GM12801 (cell line): ENCODE data around the gene RMND5B.

ENCODE experiments used
- TF ChIP-seq, protein P1 (sequence below): IDR thresholded peaks from one replicate; pipeline ENCODE4 v1.5.1; 2011; ENCODE audit warnings: control low read depth; ENCODE audit not compliant: insufficient read length; ENCODE audit errors: extremely low read depth

Gene RMND5B

GRCh38 chr5:178120607-178121357, 10.0 kb upstream of the RMND5B start:
- TF ChIP-seq, protein P1, sequence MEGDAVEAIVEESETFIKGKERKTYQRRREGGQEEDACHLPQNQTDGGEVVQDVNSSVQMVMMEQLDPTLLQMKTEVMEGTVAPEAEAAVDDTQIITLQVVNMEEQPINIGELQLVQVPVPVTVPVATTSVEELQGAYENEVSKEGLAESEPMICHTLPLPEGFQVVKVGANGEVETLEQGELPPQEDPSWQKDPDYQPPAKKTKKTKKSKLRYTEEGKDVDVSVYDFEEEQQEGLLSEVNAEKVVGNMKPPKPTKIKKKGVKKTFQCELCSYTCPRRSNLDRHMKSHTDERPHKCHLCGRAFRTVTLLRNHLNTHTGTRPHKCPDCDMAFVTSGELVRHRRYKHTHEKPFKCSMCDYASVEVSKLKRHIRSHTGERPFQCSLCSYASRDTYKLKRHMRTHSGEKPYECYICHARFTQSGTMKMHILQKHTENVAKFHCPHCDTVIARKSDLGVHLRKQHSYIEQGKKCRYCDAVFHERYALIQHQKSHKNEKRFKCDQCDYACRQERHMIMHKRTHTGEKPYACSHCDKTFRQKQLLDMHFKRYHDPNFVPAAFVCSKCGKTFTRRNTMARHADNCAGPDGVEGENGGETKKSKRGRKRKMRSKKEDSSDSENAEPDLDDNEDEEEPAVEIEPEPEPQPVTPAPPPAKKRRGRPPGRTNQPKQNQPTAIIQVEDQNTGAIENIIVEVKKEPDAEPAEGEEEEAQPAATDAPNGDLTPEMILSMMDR: peak; percentile 62

GRCh38 chr5:178121391-178122276, 9.2 kb upstream of the RMND5B start:
- TF ChIP-seq, protein P1: no peak

DNA sequence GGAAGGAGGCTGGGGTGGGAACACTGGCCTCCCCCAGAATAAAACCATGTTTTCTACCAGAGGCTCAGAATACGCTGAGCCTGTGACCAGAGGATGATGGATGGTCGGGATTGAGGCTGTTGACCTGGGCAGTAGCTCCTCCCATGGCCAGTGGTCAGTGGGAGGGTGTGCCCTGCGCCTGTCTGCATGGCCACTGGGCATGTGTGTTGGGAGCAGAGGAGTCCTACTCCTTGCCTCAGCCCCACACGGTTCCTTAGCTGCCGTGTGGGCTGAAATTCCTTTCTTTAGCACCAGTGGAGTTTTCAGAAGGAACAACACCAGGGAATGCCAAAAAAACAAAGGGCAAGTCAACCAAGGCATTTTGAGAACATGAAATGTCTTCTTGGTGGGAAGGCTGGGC, 8.5 kb upstream of the RMND5B start:
- TF ChIP-seq, protein P1: no peak

DNA sequence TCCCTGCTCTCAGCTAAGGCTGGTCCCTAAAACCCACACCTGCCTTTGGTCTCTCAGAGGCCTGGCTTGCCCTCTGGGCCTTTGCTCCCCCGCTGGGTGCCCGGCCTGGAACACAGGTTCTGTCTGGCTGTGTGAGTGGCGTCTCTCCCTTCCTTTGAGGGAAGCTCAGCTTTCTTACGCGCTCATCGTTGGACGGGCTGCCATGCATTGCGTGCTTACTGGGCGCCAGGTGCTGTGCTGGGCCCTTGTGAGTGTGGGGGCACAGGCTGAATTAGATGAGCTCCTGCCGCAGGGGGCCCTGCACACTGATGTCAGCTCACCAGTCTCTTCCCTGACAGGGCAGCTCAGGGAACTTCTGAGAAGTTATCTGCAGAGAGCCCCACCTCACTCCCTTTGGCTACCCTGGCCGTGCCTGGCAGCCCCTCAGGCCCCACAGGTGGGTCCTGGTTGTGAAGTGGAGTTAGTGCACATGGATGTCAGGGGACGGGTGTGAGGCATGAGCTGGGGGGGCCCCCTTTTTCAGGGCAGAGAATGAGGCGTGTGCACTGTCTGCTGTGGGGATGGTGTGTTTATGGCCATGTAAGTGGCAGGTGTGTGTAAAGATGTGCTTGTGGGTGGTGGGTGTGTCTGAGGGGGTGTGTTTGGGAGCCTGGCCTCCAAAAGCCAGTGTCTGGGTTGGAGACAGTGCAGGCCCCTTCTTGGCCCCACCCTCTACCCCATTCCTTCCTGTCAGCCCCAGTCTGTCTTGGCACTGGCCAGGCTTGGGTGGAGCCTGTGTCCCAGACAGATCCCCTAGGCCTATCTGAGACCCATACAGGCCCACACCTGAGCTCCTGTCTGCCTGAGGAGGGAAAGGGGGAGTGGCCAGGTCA, 7.5 kb upstream of the RMND5B start:
- TF ChIP-seq, protein P1: no peak

DNA sequence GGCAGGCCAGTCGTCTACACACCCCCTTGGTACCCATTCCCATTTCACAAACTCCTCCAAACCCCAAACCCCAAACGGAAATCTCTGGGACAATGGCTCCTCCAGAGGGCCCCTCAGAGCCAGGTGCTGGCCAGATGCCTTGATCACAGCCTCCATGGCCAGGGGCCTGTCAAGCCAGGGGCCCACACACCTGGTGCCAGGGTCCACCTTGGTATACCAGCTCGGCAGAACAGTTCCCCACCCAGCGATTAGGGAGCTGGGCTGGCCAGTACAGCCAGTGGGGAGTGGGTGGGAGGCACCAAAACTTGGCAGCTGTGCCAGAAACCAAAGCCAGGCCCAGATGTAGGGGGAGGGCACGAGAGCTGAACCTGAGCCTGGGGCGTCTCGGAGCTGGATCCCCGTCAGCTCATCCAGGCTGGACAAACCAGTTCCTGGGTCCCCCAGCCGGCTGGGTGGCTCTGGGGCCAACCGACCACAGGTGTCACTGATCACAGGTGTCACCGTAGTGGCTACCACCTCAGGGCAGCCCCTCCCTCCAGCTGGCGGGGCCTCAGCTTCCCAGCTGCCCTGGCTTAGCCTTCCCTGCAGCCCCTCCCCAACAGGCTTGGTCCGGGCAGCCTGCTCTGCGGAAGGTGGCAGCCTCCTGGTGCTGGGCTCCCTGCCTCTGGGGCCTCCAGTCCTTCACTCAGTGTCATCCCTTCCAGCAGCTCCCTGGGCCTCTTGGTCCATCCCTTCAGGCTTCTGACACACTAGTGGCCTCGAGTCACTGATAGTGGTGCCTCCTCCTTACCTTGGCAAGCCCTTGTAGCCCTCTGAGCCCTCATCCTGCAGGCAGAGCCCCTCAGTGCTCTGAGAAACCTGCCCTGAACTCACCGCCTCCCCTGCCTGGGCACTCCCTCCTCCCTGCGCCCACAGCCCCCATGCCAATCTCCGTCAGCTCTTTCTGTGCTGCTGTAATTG, 6.6 kb upstream of the RMND5B start:
- TF ChIP-seq, protein P1: no peak

GRCh38 chr5:178125253-178125906, 5.4 kb upstream of the RMND5B start:
- TF ChIP-seq, protein P1: no peak
